Loucy (cell line): ENCODE measurements around the gene RO60.

Experiments used
- H2AFZ ChIP-seq: fragments of 200-600 bp; sonication (generic); 2 replicates; pipeline ENCODE4 v1.6.0; 2016; ENCODE audit warnings: antibody characterized with exemption, mild to moderate bottlenecking, low read length, moderate library complexity
- H3F3A ChIP-seq: fragments of 200-600 bp; 2 replicates; pipeline ENCODE4 v1.6.0; 2016; ENCODE audit warnings: antibody characterized with exemption, low read depth, mild to moderate bottlenecking
- H3K27me3 ChIP-seq: fragments of 200-600 bp; sonication (generic); 2 replicates; pipeline ENCODE4 v1.6.1; 2014; ENCODE audit warnings: low read length, mild to moderate bottlenecking; ENCODE audit not compliant: insufficient read depth, poor library complexity, severe bottlenecking
- H3K36me3 ChIP-seq: fragments of 200-600 bp; sonication (generic); 2 replicates; pipeline ENCODE4 v1.6.1; 2016; ENCODE audit warnings: low read length; ENCODE audit not compliant: insufficient read depth
- H3K4me1 ChIP-seq: fragments of 200-600 bp; sonication (generic); 2 replicates; pipeline ENCODE4 v1.5.1; 2014; ENCODE audit warnings: low read length, mild to moderate bottlenecking; ENCODE audit not compliant: insufficient read depth, poor library complexity, severe bottlenecking
- H3K4me2 ChIP-seq: fragments of 200-600 bp; sonication (generic); 2 replicates; pipeline ENCODE4 v1.6.0; 2014; ENCODE audit warnings: antibody characterized with exemption, low read length, low read depth, mild to moderate bottlenecking; ENCODE audit not compliant: poor library complexity, severe bottlenecking
- H3K4me3 ChIP-seq: fragments of 200-600 bp; sonication (generic); 2 replicates; pipeline ENCODE4 v1.5.1; 2014; ENCODE audit warnings: low read length, mild to moderate bottlenecking, mixed read lengths; ENCODE audit not compliant: poor library complexity, severe bottlenecking
- H3K79me2 ChIP-seq: fragments of 200-600 bp; sonication (generic); 2 replicates; pipeline ENCODE4 v1.6.1; 2014; ENCODE audit warnings: low read length; ENCODE audit not compliant: insufficient read depth
- H3K9ac ChIP-seq: fragments of 200-600 bp; sonication (generic); 2 replicates; pipeline ENCODE4 v1.6.0; 2014; ENCODE audit warnings: mild to moderate bottlenecking, low read depth, low read length, moderate library complexity; ENCODE audit not compliant: poor library complexity, severe bottlenecking
- H3K9me2 ChIP-seq: fragments of 200-600 bp; sonication (generic); replicated peaks from 2 replicates; pipeline ENCODE4 v1.6.1; 2016; ENCODE audit warnings: low read depth, low read length, mixed read lengths
- H3K9me3 ChIP-seq: fragments of 200-600 bp; sonication (generic); 2 replicates; pipeline ENCODE4 v1.6.1; 2014; ENCODE audit warnings: mild to moderate bottlenecking, antibody characterized with exemption, low read length, low read depth; ENCODE audit not compliant: insufficient read depth
- H4K20me1 ChIP-seq: fragments of 200-600 bp; sonication (generic); 2 replicates; pipeline ENCODE4 v1.6.0; 2014; ENCODE audit warnings: antibody characterized with exemption, low read length, mild to moderate bottlenecking; ENCODE audit not compliant: insufficient read depth, poor library complexity, severe bottlenecking
- EZH2phosphoT487 ChIP-seq: fragments of 200-600 bp; IDR thresholded peaks from 2 replicates; pipeline ENCODE4 v1.6.1; 2018; ENCODE audit warnings: antibody characterized with exemption, mild to moderate bottlenecking, moderate library complexity, borderline replicate concordance
- TF ChIP-seq, protein P1 (sequence below): fragments of 200-600 bp; sonication (generic); conservative IDR thresholded peaks from 2 replicates; pipeline ENCODE4 v1.5.1; 2014; ENCODE audit warnings: mild to moderate bottlenecking, antibody characterized with exemption, low read length

The RO60 gene

DNA sequence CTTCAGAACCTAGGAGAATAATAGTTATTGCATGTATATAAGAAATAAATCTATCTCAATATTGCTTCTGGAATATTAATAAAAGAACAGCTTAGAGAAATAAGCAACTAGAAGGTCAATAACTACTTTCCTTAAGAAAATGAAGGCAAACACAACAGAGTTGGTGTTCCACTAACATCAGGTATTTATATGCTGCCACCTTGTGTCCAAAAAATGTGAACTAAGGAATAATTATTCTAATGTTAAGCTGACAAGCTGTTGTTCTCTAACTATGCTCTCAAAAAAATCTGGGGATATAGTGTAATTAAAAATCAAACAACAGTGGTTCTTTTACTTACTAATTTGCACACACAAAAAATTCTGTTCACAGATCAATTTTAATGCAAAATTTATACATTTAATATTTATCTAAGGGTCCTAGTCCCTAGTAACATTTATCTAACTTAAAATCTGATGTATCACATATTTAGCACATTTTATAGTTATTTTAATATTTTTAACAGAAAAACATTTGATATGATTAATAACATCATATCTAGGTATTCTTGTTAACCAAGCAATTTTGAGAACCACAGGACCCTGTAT, 39.9 kb upstream of the RO60 start:
- Histone ChIP-seq H3K4me1 (no peaks in the 10 kb centered on the region), H3K9ac (no peak overlapping the region), H3F3A (no peaks in the 10 kb centered on the region), H3K79me2 (no peaks in the 10 kb centered on the region), H4K20me1 (peaks cover 4% of the 10 kb centered on the region), H3K9me3 (no peaks in the 10 kb centered on the region), H3K4me2 (no peak overlapping the region), H3K9me2 (no peaks in the 10 kb centered on the region), H3K4me3 (no peak overlapping the region), H2AFZ (no peak overlapping the region), H3K36me3 (peaks cover 44% of the 10 kb centered on the region), H3K27me3 (no peaks in the 10 kb centered on the region)
- no peak for TF ChIP-seq EZH2phosphoT487
- TF ChIP-seq, protein P1, sequence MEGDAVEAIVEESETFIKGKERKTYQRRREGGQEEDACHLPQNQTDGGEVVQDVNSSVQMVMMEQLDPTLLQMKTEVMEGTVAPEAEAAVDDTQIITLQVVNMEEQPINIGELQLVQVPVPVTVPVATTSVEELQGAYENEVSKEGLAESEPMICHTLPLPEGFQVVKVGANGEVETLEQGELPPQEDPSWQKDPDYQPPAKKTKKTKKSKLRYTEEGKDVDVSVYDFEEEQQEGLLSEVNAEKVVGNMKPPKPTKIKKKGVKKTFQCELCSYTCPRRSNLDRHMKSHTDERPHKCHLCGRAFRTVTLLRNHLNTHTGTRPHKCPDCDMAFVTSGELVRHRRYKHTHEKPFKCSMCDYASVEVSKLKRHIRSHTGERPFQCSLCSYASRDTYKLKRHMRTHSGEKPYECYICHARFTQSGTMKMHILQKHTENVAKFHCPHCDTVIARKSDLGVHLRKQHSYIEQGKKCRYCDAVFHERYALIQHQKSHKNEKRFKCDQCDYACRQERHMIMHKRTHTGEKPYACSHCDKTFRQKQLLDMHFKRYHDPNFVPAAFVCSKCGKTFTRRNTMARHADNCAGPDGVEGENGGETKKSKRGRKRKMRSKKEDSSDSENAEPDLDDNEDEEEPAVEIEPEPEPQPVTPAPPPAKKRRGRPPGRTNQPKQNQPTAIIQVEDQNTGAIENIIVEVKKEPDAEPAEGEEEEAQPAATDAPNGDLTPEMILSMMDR = peak; percentile 70

DNA sequence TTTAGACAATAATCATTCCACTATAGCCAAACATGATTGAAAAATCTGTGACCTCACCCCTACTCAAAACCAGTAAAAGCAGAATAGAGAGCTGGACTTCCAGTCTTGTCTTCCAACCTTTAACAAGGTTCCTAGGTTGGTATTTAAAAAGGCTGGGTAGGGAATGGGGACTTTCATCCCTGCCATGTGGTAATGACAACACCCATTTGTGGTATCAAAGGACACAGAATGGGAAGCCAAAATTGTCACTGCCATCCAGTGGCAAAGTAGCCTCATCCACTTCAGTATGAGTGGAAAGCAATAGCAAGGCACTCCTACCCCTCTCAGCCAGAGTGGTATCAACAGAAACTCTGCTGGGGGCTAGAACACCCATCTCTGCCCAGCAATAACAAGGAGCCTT, 34.2 kb upstream of the RO60 start:
- Histone ChIP-seq H3F3A (no peaks in the 10 kb centered on the region), H3K79me2 (peaks cover 6% of the 10 kb centered on the region; the same call in 1 of the 2 replicates), H3K4me3 (no peak overlapping the region), H3K9me2 (no peaks in the 10 kb centered on the region), H2AFZ (no peak overlapping the region), H3K36me3 (peaks cover 50% of the 10 kb centered on the region), H3K9me3 (no peaks in the 10 kb centered on the region), H3K4me2 (no peak overlapping the region), H3K9ac (no peak overlapping the region), H3K27me3 (no peaks in the 10 kb centered on the region), H4K20me1 (peaks cover 4% of the 10 kb centered on the region), H3K4me1 (no peaks in the 10 kb centered on the region)
- TF ChIP-seq, protein P1 = no peak
- no peak for TF ChIP-seq EZH2phosphoT487

DNA sequence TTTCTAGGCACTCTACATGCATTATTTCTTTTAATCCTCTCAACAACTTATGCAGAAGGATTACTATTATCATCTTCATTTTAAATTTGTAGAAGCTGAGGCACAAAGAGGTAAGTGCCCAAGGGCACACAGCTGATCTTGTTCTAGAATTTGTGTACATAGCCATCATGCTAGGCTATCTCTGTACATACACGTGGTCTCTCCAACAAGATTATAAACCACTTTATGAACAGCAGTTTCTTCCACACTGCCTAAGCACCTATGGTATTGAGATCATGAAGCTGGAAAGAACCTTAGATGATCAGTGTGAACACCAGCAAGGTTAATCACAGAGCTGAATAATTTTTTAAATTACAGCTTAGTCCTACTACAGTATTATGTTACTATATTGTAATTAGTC, 29.1 kb upstream of the RO60 start:
- no peaks in the 10 kb centered on the region for H3K4me1 ChIP-seq
- peaks cover 39% of the 10 kb centered on the region for H3K79me2 ChIP-seq
- no peak overlapping the region for H3K4me2 ChIP-seq
- peaks cover 13% of the 10 kb centered on the region for H4K20me1 ChIP-seq
- peaks cover 19% of the 10 kb centered on the region; the same call in 1 of the 2 replicates for H3K36me3 ChIP-seq
- TF ChIP-seq EZH2phosphoT487 = no peak
- TF ChIP-seq, protein P1 = no peak
- no peak overlapping the region for H3K4me3 ChIP-seq
- no peaks in the 10 kb centered on the region for H3K27me3 ChIP-seq
- no peaks in the 10 kb centered on the region for H3K9me3 ChIP-seq
- H3K9ac ChIP-seq = no peak overlapping the region
- no peak overlapping the region for H2AFZ ChIP-seq
- H3K9me2 ChIP-seq = no peaks in the 10 kb centered on the region
- H3F3A ChIP-seq = no peaks in the 10 kb centered on the region
